Suprapubic skin (tissue), 3 donors: Measurements from ENCODE around the gene RIT1.

Experiments used
- CTCF ChIP-seq, 2 donors: fragments of 200-600 bp in 1 of 2; fragments of 450-650 bp in 1 of 2; sonication (generic) in 1 of 2; IDR thresholded peaks; one replicate each; pipeline ENCODE4 v1.5.1; 2016 to 2019; ENCODE audit warnings: antibody characterized with exemption in 2 of 2, mild to moderate bottlenecking in 1 of 2, moderate library complexity in 1 of 2
- POLR2AphosphoS5 ChIP-seq, 3 donors: sonication (generic); formaldehyde crosslinking; IDR thresholded peaks; one replicate each; pipeline ENCODE4 v1.6.1; 2017; ENCODE audit warnings: antibody characterized with exemption in 3 of 3

GRCh38 chr1:155932081-155932480 is 20.9 kb upstream of the RIT1 start:
- TF ChIP-seq CTCF (IDR thresholded peaks at IDR 0.05) (no peak), POLR2AphosphoS5 (IDR thresholded peaks at IDR 0.05) (no peak)
